ENCODE measurements around the gene PGBD1. TPM values are rescaled to one million over a fixed set of nuclear protein-coding genes. Genes with fewer than 3 reads are reported as not detected.
A peak's percentile ranks its signal among the peaks of the same experiment; 100 is the strongest.

PGBD1 gene
- 11.3 and 11.6 TPM in 2 replicates for total RNA-seq (2021)
- Bru-seq, nascent RNA = percentile 80 among the genes with signal in this experiment
- BruChase-seq, experiment 1, labeled RNA remaining after a 2-hour chase = percentile 80 among the genes with signal in this experiment
- BruChase-seq, experiment 2, labeled RNA remaining after a 6-hour chase = percentile 71 among the genes with signal in this experiment
- long read RNA-seq, partial matches to known transcripts = 2 of 16 reads
- long read RNA-seq, other reads (novel, unspliced or antisense) = 11 of 16 reads

GRCh38 chr6:28281288-28282064 lies at the start of gene PGBD1:
Gene PGBD1, plus strand, starts transcription at chr6:28281572. Its CDS starts 2,242 bp downstream, at chr6:28283814.
- Histone ChIP-seq H3K27ac (ENCODE audit: low read depth, low read length, poor library complexity, severe bottlenecking) (peak within 1 kb of the TSS; percentile 77), H3K9me3 (ENCODE audit: low read depth, low read length, poor library complexity, severe bottlenecking) (peaks cover 5% of the 10 kb centered on the region), H3K36me3 (ENCODE audit: insufficient read depth, low read length, poor library complexity, severe bottlenecking) (peaks cover 35% of the 10 kb centered on the region), H3K4me3 (ENCODE audit: low read depth, low read length, poor library complexity, severe bottlenecking) (peak within 1 kb of the TSS; percentile 82), H3K27me3 (replicated peaks; ENCODE audit: insufficient read depth, low read depth, low read length, poor library complexity) (no peaks in the 10 kb centered on the region), H3K4me1 (ENCODE audit: insufficient read depth, low read length, poor library complexity, severe bottlenecking) (no peaks in the 10 kb centered on the region)
- no peak for TF ChIP-seq EZH2 (IDR thresholded peaks at IDR 0.05; ENCODE audit: borderline replicate concordance, low read depth, low read length, poor library complexity, severe bottlenecking)
- TF ChIP-seq, protein P1, sequence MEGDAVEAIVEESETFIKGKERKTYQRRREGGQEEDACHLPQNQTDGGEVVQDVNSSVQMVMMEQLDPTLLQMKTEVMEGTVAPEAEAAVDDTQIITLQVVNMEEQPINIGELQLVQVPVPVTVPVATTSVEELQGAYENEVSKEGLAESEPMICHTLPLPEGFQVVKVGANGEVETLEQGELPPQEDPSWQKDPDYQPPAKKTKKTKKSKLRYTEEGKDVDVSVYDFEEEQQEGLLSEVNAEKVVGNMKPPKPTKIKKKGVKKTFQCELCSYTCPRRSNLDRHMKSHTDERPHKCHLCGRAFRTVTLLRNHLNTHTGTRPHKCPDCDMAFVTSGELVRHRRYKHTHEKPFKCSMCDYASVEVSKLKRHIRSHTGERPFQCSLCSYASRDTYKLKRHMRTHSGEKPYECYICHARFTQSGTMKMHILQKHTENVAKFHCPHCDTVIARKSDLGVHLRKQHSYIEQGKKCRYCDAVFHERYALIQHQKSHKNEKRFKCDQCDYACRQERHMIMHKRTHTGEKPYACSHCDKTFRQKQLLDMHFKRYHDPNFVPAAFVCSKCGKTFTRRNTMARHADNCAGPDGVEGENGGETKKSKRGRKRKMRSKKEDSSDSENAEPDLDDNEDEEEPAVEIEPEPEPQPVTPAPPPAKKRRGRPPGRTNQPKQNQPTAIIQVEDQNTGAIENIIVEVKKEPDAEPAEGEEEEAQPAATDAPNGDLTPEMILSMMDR (conservative IDR thresholded peaks at IDR 0.05; ENCODE audit: low read depth, low read length) = no peak
- ChIA-PET POLR2A (ENCODE audit: low non-redundant PET) (interaction anchor here (0.7 kb wide), 1 partner anchor 54 kb away, joined by 3 read pairs; the partner anchor contains the start of gene ZSCAN31), CTCF (no interaction called here)
- BruUV-seq (replicated peaks) = no TSS peak
- intact Hi-C loops (cut with micrococcal nuclease; ENCODE audit: unreplicated experiment) = no loop called here
- DNase-seq (ENCODE audit: low spot score) = peak; percentile 89

- Histone ChIP-seq H3K36me3 (ENCODE audit: insufficient read depth, low read length, poor library complexity, severe bottlenecking) (peaks cover 18% of the 10 kb centered on the region), H3K27me3 (replicated peaks; ENCODE audit: insufficient read depth, low read depth, low read length, poor library complexity) (no peaks in the 10 kb centered on the region), H3K4me1 (ENCODE audit: insufficient read depth, low read length, poor library complexity, severe bottlenecking) (no peaks in the 10 kb centered on the region), H3K4me3 (ENCODE audit: low read depth, low read length, poor library complexity, severe bottlenecking) (no peak overlapping the region), H3K27ac (ENCODE audit: low read depth, low read length, poor library complexity, severe bottlenecking) (no peak overlapping the region), H3K9me3 (ENCODE audit: low read depth, low read length, poor library complexity, severe bottlenecking) (no peaks in the 10 kb centered on the region)
- POLR2A ChIA-PET (ENCODE audit: low non-redundant PET) = no interaction called here
- CTCF ChIA-PET = no interaction called here
- BruUV-seq (replicated peaks) = no TSS peak
- TF ChIP-seq, protein P1 (conservative IDR thresholded peaks at IDR 0.05; ENCODE audit: low read depth, low read length) = no peak
- no peak for TF ChIP-seq EZH2 (IDR thresholded peaks at IDR 0.05; ENCODE audit: borderline replicate concordance, low read depth, low read length, poor library complexity, severe bottlenecking)
- no peak for DNase-seq (ENCODE audit: low spot score)
- intact Hi-C loops (cut with micrococcal nuclease; ENCODE audit: unreplicated experiment) = no loop called here
Observed at GRCh38 chr6:28232785-28233184, 48.6 kb upstream of the PGBD1 start.

GRCh38 chr6:28235912-28236452 lies 45.4 kb upstream of the PGBD1 start:
- ChIA-PET POLR2A (ENCODE audit: low non-redundant PET) (no interaction called here), CTCF (no interaction called here)
- no peak overlapping the region for H3K27ac ChIP-seq (ENCODE audit: low read depth, low read length, poor library complexity, severe bottlenecking)
- intact Hi-C loops (cut with micrococcal nuclease; ENCODE audit: unreplicated experiment) = no loop called here
- H3K9me3 ChIP-seq (ENCODE audit: low read depth, low read length, poor library complexity, severe bottlenecking) = no peaks in the 10 kb centered on the region
- no peak overlapping the region for H3K4me3 ChIP-seq (ENCODE audit: low read depth, low read length, poor library complexity, severe bottlenecking)
- DNase-seq (ENCODE audit: low spot score) = no peak
- H3K4me1 ChIP-seq (ENCODE audit: insufficient read depth, low read length, poor library complexity, severe bottlenecking) = no peaks in the 10 kb centered on the region
- TF ChIP-seq, protein P1 (conservative IDR thresholded peaks at IDR 0.05; ENCODE audit: low read depth, low read length) = no peak
- no peak for TF ChIP-seq EZH2 (IDR thresholded peaks at IDR 0.05; ENCODE audit: borderline replicate concordance, low read depth, low read length, poor library complexity, severe bottlenecking)
- no TSS peak for BruUV-seq (replicated peaks)
- no peaks in the 10 kb centered on the region for H3K36me3 ChIP-seq (ENCODE audit: insufficient read depth, low read length, poor library complexity, severe bottlenecking)
- no peaks in the 10 kb centered on the region for H3K27me3 ChIP-seq (replicated peaks; ENCODE audit: insufficient read depth, low read depth, low read length, poor library complexity)

All from A673 (cell line).